ENCODE data around the gene CATSPERE.

Gene CATSPERE

GRCh38 chr1:244448279-244449036 lies 12.6 kb upstream of the CATSPERE start:
- H3K4me3 ChIP-seq (ENCODE audit: control insufficient read depth in 1 of 7, extremely low read depth in 1 of 7, insufficient read depth in 4 of 7, low read depth in 2 of 7, low read length in 6 of 7) = peak overlapping the region in 1 of 7 experiments; percentile 19
- CTCF ChIA-PET = no interaction called here
- POLR2A ChIA-PET = interaction anchor here (1.0 to 1.1 kb wide), 2 partner anchors 21 to 93 kb away, joined by 3 read pairs; no protein-coding TSS in a partner anchor
- peaks cover 0 to 20% (median 5%) of the 10 kb centered on the region in 4 experiments for H3K36me3 ChIP-seq (ENCODE audit: control insufficient read depth in 4 of 4, insufficient read depth in 4 of 4, low read length in 3 of 4)
- no peak for DNase-seq
- WGBS (ENCODE audit: insufficient coverage) = 97% methylated on average over 3 of the region's 5 CpGs
- H3K9me3 ChIP-seq (ENCODE audit: control extremely low read depth in 1 of 5, control insufficient read depth in 4 of 5, insufficient read depth in 2 of 5, low read depth in 1 of 5, low read length in 4 of 5) = no peaks in the 10 kb centered on the region
- peaks cover 16 to 38% (median 31%) of the 10 kb centered on the region in 4 experiments for H3K4me1 ChIP-seq (ENCODE audit: control extremely low read depth in 1 of 4, control insufficient read depth in 4 of 4, insufficient read depth in 4 of 4, low read length in 3 of 4)
- peak overlapping the region in 1 of 2 experiments; percentile 29 for H3K27ac ChIP-seq (ENCODE audit: insufficient read depth in 1 of 2, low read depth in 1 of 2, low read length in 2 of 2, poor library complexity in 1 of 2, severe bottlenecking in 2 of 2)
- no peaks in the 10 kb centered on the region for H3K27me3 ChIP-seq (replicated peaks in 2 of 5; ENCODE audit: control insufficient read depth in 4 of 5, insufficient read depth in 5 of 5, low read length in 4 of 5)

DNA sequence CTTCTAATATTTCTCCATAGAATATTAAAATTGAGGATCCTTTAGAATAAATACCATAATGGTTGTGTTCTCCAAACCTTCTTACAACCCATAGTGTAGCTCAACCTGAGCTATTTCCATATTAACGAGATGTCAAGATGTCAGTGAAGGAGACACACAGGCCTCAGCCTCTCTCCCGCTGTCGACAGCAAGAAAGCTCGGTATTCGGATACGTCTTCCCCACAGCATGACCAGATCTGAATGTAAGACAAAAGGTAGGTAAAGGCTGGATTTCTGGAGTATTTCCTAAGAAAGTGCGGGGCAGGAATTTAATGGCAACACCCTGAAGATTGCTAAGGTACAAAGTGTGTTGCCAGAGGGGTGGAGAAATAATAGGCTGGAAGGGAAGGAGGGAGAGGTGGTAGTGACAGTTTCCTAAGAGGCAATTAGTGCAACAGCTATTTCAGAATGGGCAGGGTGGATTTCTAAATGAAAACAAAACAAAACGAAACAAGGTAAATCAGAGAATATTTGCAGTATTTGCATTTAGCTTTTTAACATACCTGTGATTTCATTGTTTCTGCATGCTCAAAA lies 11.1 kb upstream of the CATSPERE start:
- 98% methylated on average over 4 of the region's 8 CpGs for WGBS (ENCODE audit: insufficient coverage)
- H3K27ac ChIP-seq (ENCODE audit: insufficient read depth in 1 of 2, low read depth in 1 of 2, low read length in 2 of 2, poor library complexity in 1 of 2, severe bottlenecking in 2 of 2) = peak overlapping the region in 1 of 2 experiments; percentile 90
- ChIA-PET POLR2A (no interaction called here), CTCF (no interaction called here)
- H3K9me3 ChIP-seq (ENCODE audit: control extremely low read depth in 1 of 5, control insufficient read depth in 4 of 5, insufficient read depth in 2 of 5, low read depth in 1 of 5, low read length in 4 of 5) = no peaks in the 10 kb centered on the region
- no peaks in the 10 kb centered on the region for H3K27me3 ChIP-seq (replicated peaks in 2 of 5; ENCODE audit: control insufficient read depth in 4 of 5, insufficient read depth in 5 of 5, low read length in 4 of 5)
- H3K4me1 ChIP-seq (ENCODE audit: control extremely low read depth in 1 of 4, control insufficient read depth in 4 of 4, insufficient read depth in 4 of 4, low read length in 3 of 4) = peaks cover 15 to 38% (median 30%) of the 10 kb centered on the region in 4 experiments
- H3K36me3 ChIP-seq (ENCODE audit: control insufficient read depth in 4 of 4, insufficient read depth in 4 of 4, low read length in 3 of 4) = peaks cover 0 to 12% (median 3%) of the 10 kb centered on the region in 4 experiments
- peak overlapping the region in 6 of 7 experiments; percentile 88 to 96 (median 92) for H3K4me3 ChIP-seq (ENCODE audit: control insufficient read depth in 1 of 7, extremely low read depth in 1 of 7, insufficient read depth in 4 of 7, low read depth in 2 of 7, low read length in 6 of 7)
- no peak for DNase-seq

DNA sequence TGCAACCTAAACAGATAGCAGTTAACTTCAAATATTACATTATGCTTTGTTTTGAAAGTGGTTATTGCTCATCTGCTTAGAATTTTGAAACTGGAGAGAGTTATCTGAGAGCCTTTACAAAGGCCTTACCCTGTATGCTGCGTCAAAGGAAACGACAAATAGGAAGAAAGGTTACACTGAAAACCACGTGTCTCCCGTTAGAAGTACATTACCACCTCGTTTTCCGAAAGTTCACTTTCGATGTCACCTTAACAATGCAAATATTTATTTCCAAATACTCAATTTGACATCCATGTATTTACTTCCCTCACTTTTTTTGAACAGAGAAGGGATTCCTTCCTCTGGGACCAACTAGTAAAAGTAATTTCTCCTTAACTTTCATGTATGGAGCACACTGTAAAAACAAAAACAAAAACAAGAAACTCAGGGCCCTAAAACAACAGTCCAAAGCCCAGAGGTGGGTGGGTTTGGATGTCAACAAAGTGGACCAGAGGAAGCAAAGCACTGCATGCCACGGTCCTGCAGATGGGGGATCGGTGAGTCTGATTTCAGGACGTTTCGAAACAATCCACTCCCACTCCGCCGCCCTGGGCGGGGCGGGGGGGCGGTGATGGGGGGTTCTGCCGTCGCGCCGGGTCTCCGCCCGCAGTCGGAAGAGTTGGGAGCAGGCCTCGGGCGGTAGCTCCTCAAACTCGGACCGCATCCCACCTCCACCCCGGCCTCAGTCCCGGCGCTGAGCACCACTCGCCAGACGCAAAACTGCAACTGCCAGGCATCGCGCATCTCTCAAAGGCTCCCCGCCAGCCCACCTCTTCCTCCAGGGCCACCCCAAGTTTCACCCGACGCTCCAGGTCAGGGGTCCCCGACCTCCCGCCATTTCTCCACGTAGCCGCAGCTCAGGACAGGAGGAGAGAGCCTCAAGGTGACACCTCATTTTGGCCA lies 10.2 kb upstream of the CATSPERE start:
- Histone ChIP-seq H3K27me3 (replicated peaks in 2 of 5; ENCODE audit: control insufficient read depth in 4 of 5, insufficient read depth in 5 of 5, low read length in 4 of 5) (no peaks in the 10 kb centered on the region), H3K4me1 (ENCODE audit: control extremely low read depth in 1 of 4, control insufficient read depth in 4 of 4, insufficient read depth in 4 of 4, low read length in 3 of 4) (peaks cover 11 to 35% (median 26%) of the 10 kb centered on the region in 4 experiments), H3K4me3 (ENCODE audit: control insufficient read depth in 1 of 7, extremely low read depth in 1 of 7, insufficient read depth in 4 of 7, low read depth in 2 of 7, low read length in 6 of 7) (peak overlapping the region; percentile 87 to 96 (median 90)), H3K27ac (ENCODE audit: insufficient read depth in 1 of 2, low read depth in 1 of 2, low read length in 2 of 2, poor library complexity in 1 of 2, severe bottlenecking in 2 of 2) (peak overlapping the region; percentile 75 to 90), H3K9me3 (ENCODE audit: control extremely low read depth in 1 of 5, control insufficient read depth in 4 of 5, insufficient read depth in 2 of 5, low read depth in 1 of 5, low read length in 4 of 5) (no peaks in the 10 kb centered on the region), H3K36me3 (ENCODE audit: control insufficient read depth in 4 of 4, insufficient read depth in 4 of 4, low read length in 3 of 4) (peaks cover 0 to 9% (median 2%) of the 10 kb centered on the region in 4 experiments)
- WGBS (ENCODE audit: insufficient coverage) = 0% methylated on average over 34 of the region's 41 CpGs
- ChIA-PET POLR2A (interaction anchor here (0.9 to 1.0 kb wide), 2 partner anchors 126 to 128 kb away, joined by 3 to 4 read pairs; no protein-coding TSS in a partner anchor), CTCF (interaction anchor here (0.9 kb wide), 1 partner anchor 126 kb away, joined by 3 read pairs; no protein-coding TSS in a partner anchor)
- peak; percentile 38 to 71 (median 68) for DNase-seq

GRCh38 chr1:244451539-244451950 lies 9.5 kb upstream of the CATSPERE start, which contains the start of gene ADSS2:
Gene ADSS2 (minus strand): TSS chr1:244451909. CDS start chr1:244451817, 92 bp downstream.
- Histone ChIP-seq H3K4me1 (ENCODE audit: control extremely low read depth in 1 of 4, control insufficient read depth in 4 of 4, insufficient read depth in 4 of 4, low read length in 3 of 4) (peaks cover 11 to 30% (median 24%) of the 10 kb centered on the region in 4 experiments), H3K9me3 (ENCODE audit: control extremely low read depth in 1 of 5, control insufficient read depth in 4 of 5, insufficient read depth in 2 of 5, low read depth in 1 of 5, low read length in 4 of 5) (no peaks in the 10 kb centered on the region), H3K27ac (ENCODE audit: insufficient read depth in 1 of 2, low read depth in 1 of 2, low read length in 2 of 2, poor library complexity in 1 of 2, severe bottlenecking in 2 of 2) (peak within 1 kb of the TSS; percentile 75 to 90), H3K27me3 (replicated peaks in 2 of 5; ENCODE audit: control insufficient read depth in 4 of 5, insufficient read depth in 5 of 5, low read length in 4 of 5) (no peaks in the 10 kb centered on the region), H3K36me3 (ENCODE audit: control insufficient read depth in 4 of 4, insufficient read depth in 4 of 4, low read length in 3 of 4) (peaks cover 0 to 9% (median 2%) of the 10 kb centered on the region in 4 experiments), H3K4me3 (ENCODE audit: control insufficient read depth in 1 of 7, extremely low read depth in 1 of 7, insufficient read depth in 4 of 7, low read depth in 2 of 7, low read length in 6 of 7) (peak within 1 kb of the TSS; percentile 87 to 96 (median 90))
- DNase-seq = no peak
- ChIA-PET POLR2A (interaction anchor here (0.9 to 1.0 kb wide), 2 partner anchors 126 to 129 kb away, joined by 3 to 4 read pairs; no protein-coding TSS in a partner anchor), CTCF (interaction anchor here (0.9 kb wide), 1 partner anchor 127 kb away, joined by 3 read pairs; no protein-coding TSS in a partner anchor)
- under 1% methylated on average over 37 of the region's 45 CpGs for WGBS (ENCODE audit: insufficient coverage)

DNA sequence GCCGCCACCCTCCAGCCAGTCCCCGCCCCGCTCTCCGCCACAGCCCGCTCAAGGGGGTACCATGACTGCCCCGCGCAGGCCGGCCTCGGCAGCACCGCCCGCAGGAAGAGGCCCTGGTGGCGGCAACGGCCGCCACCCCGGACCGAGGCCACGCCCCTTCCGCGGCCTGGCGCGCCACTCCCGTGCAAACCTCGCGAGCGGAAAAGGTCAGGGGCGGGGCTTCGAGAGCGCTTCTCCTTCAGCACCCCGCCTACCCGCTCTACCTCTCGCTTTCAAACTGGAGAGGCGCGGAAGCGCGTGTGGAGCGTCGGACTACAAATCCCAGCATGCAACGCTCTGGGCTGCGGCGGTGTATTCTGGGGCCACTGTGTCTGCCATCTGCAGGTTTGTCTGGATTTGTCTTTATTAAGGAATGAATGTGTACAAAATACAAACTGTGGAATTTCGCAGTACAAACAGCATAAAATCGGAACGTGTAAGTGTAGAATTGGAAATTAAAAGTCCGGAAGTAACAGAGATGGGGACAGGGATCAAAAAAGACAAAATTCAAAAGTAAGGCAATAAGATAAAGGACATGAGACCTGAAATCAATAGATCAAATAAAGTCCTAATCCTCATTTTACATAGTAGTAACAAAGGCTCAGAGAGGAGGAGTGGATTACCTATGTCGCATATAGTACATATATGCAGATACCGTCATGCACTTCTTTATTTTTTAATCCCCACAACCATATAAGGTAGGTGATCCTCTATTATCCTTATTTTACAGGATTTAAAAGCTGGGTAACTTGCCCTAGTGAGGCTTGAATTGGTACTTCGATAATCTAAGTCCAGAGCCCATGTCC lies 8.9 kb upstream of the CATSPERE start:
- peaks cover 11 to 28% (median 24%) of the 10 kb centered on the region in 4 experiments for H3K4me1 ChIP-seq (ENCODE audit: control extremely low read depth in 1 of 4, control insufficient read depth in 4 of 4, insufficient read depth in 4 of 4, low read length in 3 of 4)
- H3K27ac ChIP-seq (ENCODE audit: insufficient read depth in 1 of 2, low read depth in 1 of 2, low read length in 2 of 2, poor library complexity in 1 of 2, severe bottlenecking in 2 of 2) = peak overlapping the region in 1 of 2 experiments; percentile 90

GRCh38 chr1:244454412-244454811 lies 6.7 kb upstream of the CATSPERE start:
- 91% methylated on average over 2 of the region's 6 CpGs for WGBS (ENCODE audit: insufficient coverage)
- Histone ChIP-seq H3K36me3 (ENCODE audit: control insufficient read depth in 4 of 4, insufficient read depth in 4 of 4, low read length in 3 of 4) (peaks cover 0 to 2% (median 0%) of the 10 kb centered on the region in 4 experiments), H3K27me3 (replicated peaks in 2 of 5; ENCODE audit: control insufficient read depth in 4 of 5, insufficient read depth in 5 of 5, low read length in 4 of 5) (no peaks in the 10 kb centered on the region), H3K4me3 (ENCODE audit: control insufficient read depth in 1 of 7, extremely low read depth in 1 of 7, insufficient read depth in 4 of 7, low read depth in 2 of 7, low read length in 6 of 7) (no peak overlapping the region), H3K4me1 (ENCODE audit: control extremely low read depth in 1 of 4, control insufficient read depth in 4 of 4, insufficient read depth in 4 of 4, low read length in 3 of 4) (peaks cover 11 to 25% (median 20%) of the 10 kb centered on the region in 4 experiments), H3K27ac (ENCODE audit: insufficient read depth in 1 of 2, low read depth in 1 of 2, low read length in 2 of 2, poor library complexity in 1 of 2, severe bottlenecking in 2 of 2) (no peak overlapping the region), H3K9me3 (ENCODE audit: control extremely low read depth in 1 of 5, control insufficient read depth in 4 of 5, insufficient read depth in 2 of 5, low read depth in 1 of 5, low read length in 4 of 5) (peaks cover 0 to 3% (median 0%) of the 10 kb centered on the region in 5 experiments)
- ChIA-PET CTCF (no interaction called here), POLR2A (no interaction called here)
- no peak for DNase-seq

More for the DNA sequence above, 8.9 kb upstream of the CATSPERE start:
- peak; percentile 99 to 100 (median 100) for DNase-seq
- CTCF ChIA-PET = no interaction called here
- POLR2A ChIA-PET = no interaction called here
- peaks cover 0 to 7% (median 2%) of the 10 kb centered on the region in 4 experiments for H3K36me3 ChIP-seq (ENCODE audit: control insufficient read depth in 4 of 4, insufficient read depth in 4 of 4, low read length in 3 of 4)
- no peaks in the 10 kb centered on the region for H3K9me3 ChIP-seq (ENCODE audit: control extremely low read depth in 1 of 5, control insufficient read depth in 4 of 5, insufficient read depth in 2 of 5, low read depth in 1 of 5, low read length in 4 of 5)
- H3K4me3 ChIP-seq (ENCODE audit: control insufficient read depth in 1 of 7, extremely low read depth in 1 of 7, insufficient read depth in 4 of 7, low read depth in 2 of 7, low read length in 6 of 7) = peak overlapping the region; percentile 43 to 96 (median 90)
- WGBS (ENCODE audit: insufficient coverage) = 5% methylated on average over 31 of the region's 47 CpGs
- H3K27me3 ChIP-seq (replicated peaks in 2 of 5; ENCODE audit: control insufficient read depth in 4 of 5, insufficient read depth in 5 of 5, low read length in 4 of 5) = no peaks in the 10 kb centered on the region
